ENCODE measurements around the gene CCDC195. TPM values are rescaled to one million over a fixed set of nuclear protein-coding genes. Genes with fewer than 3 reads are reported as not detected.

The CCDC195 gene
- total and polyA plus RNA-seq, 2 experiments from 2014 or later: not detected

- no peaks in the 10 kb centered on the region for H3K9me2 ChIP-seq (ENCODE audit: insufficient read depth)
- H3K27me3 Mint-ChIP-seq (ENCODE audit: insufficient read depth, low read depth, poor library complexity): no peaks in the 10 kb centered on the region
- H4K20me1 ChIP-seq (replicated peaks; ENCODE audit: insufficient read depth): no peaks in the 10 kb centered on the region
- H3K4me3 ChIP-seq: no peak overlapping the region
- no peak for DNase-seq (ENCODE audit: low spot score)
- H3K9me3 Mint-ChIP-seq: 0 out of 3 replicates have a peak, but pooled peaks cover 2% of the 10 kb centered on the region
- no peak overlapping the region for H3K27ac Mint-ChIP-seq
- H3K4me3 Mint-ChIP-seq: no peak overlapping the region
- H2AFZ ChIP-seq: no peak overlapping the region
- H3K79me2 ChIP-seq (replicated peaks; ENCODE audit: insufficient read depth): no peaks in the 10 kb centered on the region
- no peaks in the 10 kb centered on the region for H3F3A ChIP-seq (replicated peaks; ENCODE audit: low read depth)
- no peaks in the 10 kb centered on the region for H3K4me1 ChIP-seq (ENCODE audit: insufficient read depth)
- H3K27me3 ChIP-seq (ENCODE audit: insufficient read depth): no peaks in the 10 kb centered on the region
- no peak overlapping the region for H3K27ac ChIP-seq (ENCODE audit: low read depth)
- no peak overlapping the region for H3K4me2 ChIP-seq
- H3K36me3 ChIP-seq (ENCODE audit: insufficient read depth): no peaks in the 10 kb centered on the region
- H3K36me3 Mint-ChIP-seq (ENCODE audit: low read depth): no peaks in the 10 kb centered on the region
- H3K4me1 Mint-ChIP-seq: no peaks in the 10 kb centered on the region
- no peak for TF ChIP-seq ZNF462 (CRISPR knock-in tag; IDR thresholded peaks at IDR 0.05)
- TF ChIP-seq ZNF114 (CRISPR knock-in tag; IDR thresholded peaks at IDR 0.05): no peak
- TF ChIP-seq JUNB (IDR thresholded peaks at IDR 0.05; ENCODE audit: unreplicated experiment): no peak
- TF ChIP-seq REST (IDR thresholded peaks at IDR 0.05; ENCODE audit: unreplicated experiment): no peak
- no peak for TF ChIP-seq CTCF (conservative IDR thresholded peaks at IDR 0.05; ENCODE audit: low read depth in 2 of 2)
- TF ChIP-seq ETS1 (IDR thresholded peaks at IDR 0.05): no peak
- no peak for TF ChIP-seq CREB1 (CRISPR knock-in tag; IDR thresholded peaks at IDR 0.05; ENCODE audit: low read depth)
- TF ChIP-seq ZNF331 (CRISPR knock-in tag; IDR thresholded peaks at IDR 0.05; ENCODE audit: low read depth): no peak
- TF ChIP-seq POLR2AphosphoS5 (IDR thresholded peaks at IDR 0.05; ENCODE audit: low read depth): no peak
- TF ChIP-seq NANOG (IDR thresholded peaks at IDR 0.05; ENCODE audit: borderline replicate concordance): no peak
- TF ChIP-seq STAT1 (IDR thresholded peaks at IDR 0.05; ENCODE audit: unreplicated experiment): no peak
- TF ChIP-seq EZH2 (IDR thresholded peaks at IDR 0.05; ENCODE audit: low read depth, unreplicated experiment): no peak
- TF ChIP-seq EZH2phosphoT487 (IDR thresholded peaks at IDR 0.05; ENCODE audit: unreplicated experiment): no peak
- no peak for ATAC-seq
These were observed 6.9 kb downstream of the CCDC195 start for GRCh38 chr2:224709301-224709700.
